Neuronal stem cell (in vitro differentiated cells): ENCODE measurements around the gene TXNDC17. TPM values are rescaled to one million over a fixed set of nuclear protein-coding genes. Genes with fewer than 3 reads are reported as not detected.
"Not testable (repeated sequence)": the region's sequence is repeated elsewhere in the genome, so short reads cannot be mapped to it uniquely, and the experiment has no call there.

ENCODE experiments used
- DNase-seq: peaks from one replicate; pipeline ENCODE4 v3.0.0-alpha.2; 2013; ENCODE audit warnings: low spot score
- H2AFZ ChIP-seq: one replicate; pipeline ENCODE4 v1.6.1; 2013; ENCODE audit warnings: mild to moderate bottlenecking, low read length, inconsistent platforms
- H2AK5ac ChIP-seq: 2 replicates; pipeline ENCODE4 v1.6.1; 2013; ENCODE audit warnings: low read depth, mild to moderate bottlenecking, inconsistent platforms, low read length, moderate library complexity, mixed read lengths
- H2BK120ac ChIP-seq: 2 replicates; pipeline ENCODE4 v1.6.1; 2013; ENCODE audit warnings: low read depth, mild to moderate bottlenecking, inconsistent platforms, low read length, moderate library complexity, mixed read lengths
- H2BK12ac ChIP-seq: one replicate; pipeline ENCODE4 v1.6.1; 2013; ENCODE audit warnings: low read length, inconsistent platforms
- H2BK15ac ChIP-seq: 2 replicates; pipeline ENCODE4 v1.6.1; 2013; ENCODE audit warnings: mild to moderate bottlenecking, low read length, inconsistent platforms, mixed read lengths
- H2BK5ac ChIP-seq: one replicate; pipeline ENCODE4 v1.6.1; 2013; ENCODE audit warnings: inconsistent platforms, mild to moderate bottlenecking, low read length, moderate library complexity
- H3K14ac ChIP-seq: one replicate; pipeline ENCODE4 v1.6.1; 2013; ENCODE audit warnings: low read length, inconsistent platforms
- H3K18ac ChIP-seq: 2 replicates; pipeline ENCODE4 v1.6.1; 2013; ENCODE audit warnings: low read length, inconsistent platforms
- H3K23ac ChIP-seq: 2 replicates; pipeline ENCODE4 v1.6.1; 2013; ENCODE audit warnings: low read depth, mild to moderate bottlenecking, mixed read lengths, low read length, inconsistent platforms; ENCODE audit not compliant: poor library complexity
- H3K27ac ChIP-seq: replicated peaks from 3 replicates; pipeline ENCODE4 v1.5.1; 2013; ENCODE audit warnings: low read length, inconsistent platforms
- H3K27me3 ChIP-seq, 3 experiments: 2 replicates each; pipeline ENCODE4 v1.6.1; 2013; ENCODE audit warnings: low read length in 3 of 3, mild to moderate bottlenecking in 2 of 3, inconsistent platforms in 1 of 3, low read depth in 1 of 3, mixed read lengths in 1 of 3, moderate library complexity in 1 of 3; ENCODE audit not compliant: control insufficient read depth in 3 of 3, insufficient read depth in 3 of 3
- H3K36me3 ChIP-seq, 2 donors: replicated peaks in 1 of 2; 2 replicates each; pipeline ENCODE4 v1.6.1; 2013; ENCODE audit warnings: low read length in 2 of 2; ENCODE audit not compliant: control insufficient read depth in 2 of 2, insufficient read depth in 2 of 2
- H3K4ac ChIP-seq: 2 replicates; pipeline ENCODE4 v1.6.1; 2013; ENCODE audit warnings: inconsistent platforms, mild to moderate bottlenecking, low read length, moderate library complexity
- H3K4me1 ChIP-seq, 2 donors: 1 replicate in 1 of 2; 2 replicates in 1 of 2; pipeline ENCODE4 v1.6.1; 2013; ENCODE audit warnings: low read length in 2 of 2, low read depth in 1 of 2; ENCODE audit not compliant: control insufficient read depth in 2 of 2, insufficient read depth in 1 of 2
- H3K4me2 ChIP-seq: one replicate; pipeline ENCODE4 v1.6.1; 2013; ENCODE audit warnings: mild to moderate bottlenecking, low read length, inconsistent platforms; ENCODE audit not compliant: insufficient read depth, poor library complexity, severe bottlenecking
- H3K4me3 ChIP-seq, 2 donors: 2 replicates each; pipeline ENCODE4 v1.5.1; 2013; ENCODE audit warnings: low read length in 2 of 2, mild to moderate bottlenecking in 2 of 2, inconsistent platforms in 1 of 2, moderate library complexity in 1 of 2
- H3K79me1 ChIP-seq: one replicate; pipeline ENCODE4 v1.6.1; 2013; ENCODE audit warnings: low read depth, mild to moderate bottlenecking, inconsistent platforms, low read length, moderate library complexity
- H3K9ac ChIP-seq: one replicate; pipeline ENCODE4 v1.6.1; 2013; ENCODE audit warnings: mild to moderate bottlenecking, low read depth, low read length, inconsistent platforms; ENCODE audit not compliant: poor library complexity
- H3K9me3 ChIP-seq, 2 donors: replicated peaks in 1 of 2; 2 replicates each; pipeline versions ENCODE3 to v1.6.1; 2013; ENCODE audit warnings: low read length in 2 of 2, mild to moderate bottlenecking in 2 of 2, inconsistent platforms in 1 of 2, low read depth in 1 of 2, mixed read lengths in 1 of 2, moderate library complexity in 1 of 2; ENCODE audit not compliant: control insufficient read depth in 2 of 2, insufficient read depth in 1 of 2
- H4K8ac ChIP-seq: one replicate; pipeline ENCODE4 v1.6.1; 2013; ENCODE audit warnings: low read depth, mild to moderate bottlenecking, inconsistent platforms, low read length, moderate library complexity
- H4K91ac ChIP-seq: one replicate; pipeline ENCODE4 v1.6.1; 2013; ENCODE audit warnings: low read length, low read depth, mild to moderate bottlenecking, inconsistent platforms; ENCODE audit not compliant: poor library complexity
- WGBS, 2 donors: extraction: QIAGEN DNeasy Blood & Tissue Kit; methylation state at CpG; one replicate each; pipeline ENCODE4 v1.1.7; 2013; ENCODE audit warnings: missing lambda C conversion rate in 2 of 2, mixed read lengths in 1 of 2; ENCODE audit not compliant: insufficient read length in 2 of 2, insufficient replicate concordance in 1 of 2; ENCODE audit errors: extremely low coverage in 2 of 2; 5-methylcytosine and 5-hydroxymethylcytosine counted together
- polyA plus RNA-seq, 2 experiments: library from polyadenylated mRNA; stranded (reverse); fragments of 200-250 nt; gene quantifications; one replicate each; pipeline ENCODE4 v1.2.3, GENCODE V29; 2013

Gene TXNDC17
- 130 TPM for polyA plus RNA-seq (2013, experiment 1 of 2)
- polyA plus RNA-seq (2013, experiment 2 of 2): 139 TPM

- peak within 1 kb of the TSS; percentile 97 for H3K23ac ChIP-seq
Observed at GRCh38 chr17:6640536-6641246, at the start of gene TXNDC17, which contains the start of gene KIAA0753. TSS of gene TXNDC17 (plus strand) at chr17:6641060. CDS start at chr17:6641083, 23 bp downstream. TSS of gene KIAA0753 (minus strand) at chr17:6640711. CDS start at chr17:6635103, 5,608 bp downstream.

GRCh38 chr17:6591599-6592158 lies 49.2 kb upstream of the TXNDC17 start:
- WGBS, 2 donors: no CpG with 5 or more reads among the region's 7 CpGs
- Histone ChIP-seq H2BK5ac (no peak overlapping the region), H3K27ac (no peak overlapping the region)

More at GRCh38 chr17:6640536-6641246, at the start of gene TXNDC17, which contains the start of gene KIAA0753:
- Histone ChIP-seq H3K18ac (peak within 1 kb of the TSS; percentile 98), H3K27ac (peak within 1 kb of the TSS; percentile 94), H2BK5ac (peak within 1 kb of the TSS; percentile 69), H3K9me3 (no peaks in the 10 kb centered on the region), H3K79me1 (peaks cover 31% of the 10 kb centered on the region), H3K4me2 (peak within 1 kb of the TSS; percentile 90), H2BK12ac (peak within 1 kb of the TSS; percentile 30), H3K4me3 (peak within 1 kb of the TSS; percentile 76 to 97), H3K4ac (peak within 1 kb of the TSS; percentile 97), H4K91ac (peak within 1 kb of the TSS; percentile 22), H4K8ac (no peak within 1 kb of the TSS), H3K27me3 (no peaks in the 10 kb centered on the region), H2BK15ac (peak within 1 kb of the TSS; percentile 78), H2AFZ (peak within 1 kb of the TSS; percentile 100), H3K36me3 (peaks cover 4 to 57% of the 10 kb centered on the region in 2 donors), H3K14ac (peak within 1 kb of the TSS; percentile 76), H2AK5ac (peak within 1 kb of the TSS; percentile 97), H3K4me1 (peaks cover 9 to 13% of the 10 kb centered on the region in 2 donors), H2BK120ac (no peak within 1 kb of the TSS), H3K9ac (peak within 1 kb of the TSS; percentile 98)
- no CpG with 5 or more reads among the region's 52 CpGs for WGBS, 2 donors
- DNase-seq: peak; percentile 89

GRCh38 chr17:6592173-6592572 lies 48.7 kb upstream of the TXNDC17 start:
- no peak overlapping the region for H3K27ac ChIP-seq
- H3K9me3 ChIP-seq: no peaks in the 10 kb centered on the region
- H2AFZ ChIP-seq: no peak overlapping the region
- no peak overlapping the region for H2BK12ac ChIP-seq
- no peak overlapping the region for H3K4me2 ChIP-seq
- H3K36me3 ChIP-seq: peaks cover 38 to 100% of the 10 kb centered on the region in 2 donors
- H3K27me3 ChIP-seq: no peaks in the 10 kb centered on the region
- no peak overlapping the region for H3K9ac ChIP-seq
- no peak overlapping the region for H4K8ac ChIP-seq
- H2BK120ac ChIP-seq: no peak overlapping the region
- H4K91ac ChIP-seq: no peak overlapping the region
- no peak overlapping the region for H3K4me3 ChIP-seq
- H3K79me1 ChIP-seq: no peaks in the 10 kb centered on the region
- no peak overlapping the region for H3K23ac ChIP-seq
- H2BK15ac ChIP-seq: no peak overlapping the region
- no peak overlapping the region for H3K14ac ChIP-seq
- H2BK5ac ChIP-seq: no peak overlapping the region
- no peak overlapping the region for H3K4ac ChIP-seq
- no peak overlapping the region for H2AK5ac ChIP-seq
- WGBS, 2 donors: no CpG with 5 or more reads among the region's 6 CpGs
- no peaks in the 10 kb centered on the region for H3K4me1 ChIP-seq
- DNase-seq: no peak
- no peak overlapping the region for H3K18ac ChIP-seq

More at GRCh38 chr17:6591599-6592158, 49.2 kb upstream of the TXNDC17 start:
- Histone ChIP-seq H3K4me1 (no peaks in the 10 kb centered on the region), H2BK120ac (no peak overlapping the region), H4K8ac (no peak overlapping the region), H3K27me3 (no peaks in the 10 kb centered on the region), H3K23ac (no peak overlapping the region), H2AK5ac (no peak overlapping the region), H3K4ac (no peak overlapping the region), H3K36me3 (peaks cover 38 to 100% of the 10 kb centered on the region in 2 donors), H3K18ac (no peak overlapping the region), H3K79me1 (no peaks in the 10 kb centered on the region), H3K4me3 (no peak overlapping the region), H3K9ac (no peak overlapping the region), H4K91ac (no peak overlapping the region), H3K9me3 (peaks cover 0 to 1% of the 10 kb centered on the region in 2 donors), H2BK12ac (no peak overlapping the region), H3K4me2 (no peak overlapping the region), H2BK15ac (no peak overlapping the region), H2AFZ (no peak overlapping the region), H3K14ac (no peak overlapping the region)
- no peak for DNase-seq

GRCh38 chr17:6593371-6593770 lies 47.5 kb upstream of the TXNDC17 start:
- H2AK5ac ChIP-seq, H3K79me1 ChIP-seq, H2BK5ac ChIP-seq, H3K4me1 ChIP-seq, H3K9me3 ChIP-seq, H2AFZ ChIP-seq, H3K27me3 ChIP-seq, H3K23ac ChIP-seq, DNase-seq, H2BK15ac ChIP-seq, H3K4me2 ChIP-seq, H3K14ac ChIP-seq, H3K9ac ChIP-seq, H2BK12ac ChIP-seq, H4K91ac ChIP-seq, H3K27ac ChIP-seq, H2BK120ac ChIP-seq, H3K18ac ChIP-seq, H3K4me3 ChIP-seq, H3K4ac ChIP-seq: not testable (repeated sequence)
- peak overlapping the region; percentile 23 for H4K8ac ChIP-seq
- whole genome bisulfite sequencing, 2 donors: no CpG with 5 or more reads among the region's 14 CpGs
- H3K36me3 ChIP-seq: peaks cover 34 to 100% of the 10 kb centered on the region in 2 donors
